K562 (cell line): Measurements from ENCODE around the gene ETS2. TPM values are rescaled to one million over a fixed set of nuclear protein-coding genes. Genes with fewer than 3 reads are reported as not detected.

ENCODE experiments used
- BACH1 ChIP-seq: fragments of 200-800 bp; sonication (Bioruptor generic); IDR thresholded peaks from 2 replicates; pipeline ENCODE4 v1.6.1; 2016; ENCODE audit warnings: missing genetic modification characterization, missing compliant biosample characterization
- E2F3 ChIP-seq: fragments of 250-450 bp; sonication (Bioruptor Pico); IDR thresholded peaks from 2 replicates; pipeline ENCODE4 v1.4.0; 2020; ENCODE audit warnings: mild to moderate bottlenecking
- EP400 ChIP-seq: fragments of 450-650 bp; IDR thresholded peaks from 2 replicates; pipeline ENCODE4 v1.6.1; 2017; ENCODE audit warnings: antibody characterized with exemption, mild to moderate bottlenecking, moderate library complexity
- HNRNPH1 ChIP-seq: fragments of 200-400 bp; formaldehyde crosslinking; optimal IDR thresholded peaks from 2 replicates; pipeline ENCODE3; 2017; ENCODE audit warnings: low read depth, mild to moderate bottlenecking, low read length, moderate library complexity
- IFI16 ChIP-seq: fragments of 250-450 bp; sonication (Bioruptor Pico); IDR thresholded peaks from 2 replicates; pipeline ENCODE4 v2.1.2; 2022; ENCODE audit warnings: mild to moderate bottlenecking, inconsistent platforms
- SIN3B ChIP-seq: fragments of 450-650 bp; IDR thresholded peaks from 2 replicates; pipeline ENCODE4 v1.6.1; 2017; ENCODE audit warnings: low read depth, mild to moderate bottlenecking, moderate library complexity
- TAF15 ChIP-seq: fragments of 200-400 bp; formaldehyde crosslinking; IDR thresholded peaks from 2 replicates; pipeline ENCODE4 v1.6.1; 2017; ENCODE audit warnings: mild to moderate bottlenecking, low read depth, low read length, moderate library complexity
- TEAD1 ChIP-seq, 2 experiments: fragments of 450-650 bp in 1 of 2; sonication (generic) in 1 of 2; formaldehyde crosslinking; IDR thresholded peaks; 2 replicates each; pipeline versions ENCODE4 v1.4.0 to v1.8.0; 2020 to 2022; ENCODE audit warnings: mild to moderate bottlenecking in 2 of 2, missing genetic modification reagents in 1 of 2
- ZFPM2 ChIP-seq: fragments of 250-450 bp; sonication (Bioruptor Pico); IDR thresholded peaks from 2 replicates; pipeline ENCODE4 v1.5.1; 2022; ENCODE audit warnings: mild to moderate bottlenecking
- ZNF696 ChIP-seq: fragments of 250-450 bp; sonication (Bioruptor Pico); conservative IDR thresholded peaks from 2 replicates; pipeline ENCODE4 v1.4.0; 2020; ENCODE audit warnings: mild to moderate bottlenecking, moderate library complexity
- polyA plus RNA-seq, 8 experiments: library from polyadenylated mRNA; depleted of rRNA in 4 of 8; stranded (reverse) in 5 of 8; unstranded in 3 of 8; fragments of >200 nt; fragmentation: Nextera tagmentation in 2 of 8; fragmentation: Illumina TruSeq in 1 of 8; extraction: Ambion mirVana in 2 of 8; extraction: Trizol in 1 of 8; gene quantifications; 2 replicates each; pipeline versions ENCODE4 v1.2.1 to v1.2.3, GENCODE V29; 2011 to 2014; ENCODE audit warnings: inconsistent platforms in 1 of 8, missing spikeins in 1 of 8
- total RNA-seq, 7 experiments: library from RNA; depleted of rRNA in 6 of 7; stranded (reverse); fragments of >200 nt in 6 of 7; fragmentation: Illumina TruSeq in 2 of 7; extraction: Trizol in 2 of 7; gene quantifications; 2 replicates each; pipeline versions ENCODE4 v1.2.1 to v1.2.3, GENCODE V29; 2011 to 2021; ENCODE audit warnings: low replicate concordance in 1 of 7
- TF ChIP-seq, protein P1 (sequence below), 2 experiments: fragments of 450-650 bp; IDR thresholded peaks; 2 replicates each; pipeline ENCODE4 v1.6.1; 2016; ENCODE audit warnings: mild to moderate bottlenecking in 2 of 2, borderline replicate concordance in 1 of 2, low read depth in 1 of 2, moderate library complexity in 1 of 2
- TF ChIP-seq, protein P2 (sequence below): sonication (generic); formaldehyde crosslinking; IDR thresholded peaks from 2 replicates; pipeline ENCODE4 v1.8.0; 2022; ENCODE audit warnings: mild to moderate bottlenecking, missing genetic modification reagents

ETS2 gene
- total and polyA plus RNA-seq, 9 of the 15 experiments (the other 6 are each of a cell fraction or from before 2014, with no cell fraction given): 1.7 to 24.4 (median 12.2) TPM

DNA sequence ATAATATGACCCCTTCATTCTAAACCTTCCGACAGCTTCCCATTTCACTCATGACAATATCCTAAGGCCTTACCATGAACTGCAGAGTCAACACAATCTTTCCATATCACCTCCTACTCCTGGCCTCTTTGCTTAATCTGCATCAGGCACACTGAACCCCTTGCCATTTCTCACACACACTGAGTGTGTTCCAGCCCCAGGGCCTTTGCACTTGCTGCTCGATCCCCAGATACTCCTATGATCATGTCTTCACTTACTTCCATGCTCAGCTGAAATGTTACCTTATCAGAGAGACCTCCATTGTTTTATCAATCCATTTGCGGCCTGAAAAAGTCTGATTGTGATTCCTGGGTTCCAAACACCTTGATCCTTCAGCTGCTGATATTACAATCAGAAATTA, 47.0 kb downstream of the ETS2 start (continued):
- TF ChIP-seq, protein P1, sequence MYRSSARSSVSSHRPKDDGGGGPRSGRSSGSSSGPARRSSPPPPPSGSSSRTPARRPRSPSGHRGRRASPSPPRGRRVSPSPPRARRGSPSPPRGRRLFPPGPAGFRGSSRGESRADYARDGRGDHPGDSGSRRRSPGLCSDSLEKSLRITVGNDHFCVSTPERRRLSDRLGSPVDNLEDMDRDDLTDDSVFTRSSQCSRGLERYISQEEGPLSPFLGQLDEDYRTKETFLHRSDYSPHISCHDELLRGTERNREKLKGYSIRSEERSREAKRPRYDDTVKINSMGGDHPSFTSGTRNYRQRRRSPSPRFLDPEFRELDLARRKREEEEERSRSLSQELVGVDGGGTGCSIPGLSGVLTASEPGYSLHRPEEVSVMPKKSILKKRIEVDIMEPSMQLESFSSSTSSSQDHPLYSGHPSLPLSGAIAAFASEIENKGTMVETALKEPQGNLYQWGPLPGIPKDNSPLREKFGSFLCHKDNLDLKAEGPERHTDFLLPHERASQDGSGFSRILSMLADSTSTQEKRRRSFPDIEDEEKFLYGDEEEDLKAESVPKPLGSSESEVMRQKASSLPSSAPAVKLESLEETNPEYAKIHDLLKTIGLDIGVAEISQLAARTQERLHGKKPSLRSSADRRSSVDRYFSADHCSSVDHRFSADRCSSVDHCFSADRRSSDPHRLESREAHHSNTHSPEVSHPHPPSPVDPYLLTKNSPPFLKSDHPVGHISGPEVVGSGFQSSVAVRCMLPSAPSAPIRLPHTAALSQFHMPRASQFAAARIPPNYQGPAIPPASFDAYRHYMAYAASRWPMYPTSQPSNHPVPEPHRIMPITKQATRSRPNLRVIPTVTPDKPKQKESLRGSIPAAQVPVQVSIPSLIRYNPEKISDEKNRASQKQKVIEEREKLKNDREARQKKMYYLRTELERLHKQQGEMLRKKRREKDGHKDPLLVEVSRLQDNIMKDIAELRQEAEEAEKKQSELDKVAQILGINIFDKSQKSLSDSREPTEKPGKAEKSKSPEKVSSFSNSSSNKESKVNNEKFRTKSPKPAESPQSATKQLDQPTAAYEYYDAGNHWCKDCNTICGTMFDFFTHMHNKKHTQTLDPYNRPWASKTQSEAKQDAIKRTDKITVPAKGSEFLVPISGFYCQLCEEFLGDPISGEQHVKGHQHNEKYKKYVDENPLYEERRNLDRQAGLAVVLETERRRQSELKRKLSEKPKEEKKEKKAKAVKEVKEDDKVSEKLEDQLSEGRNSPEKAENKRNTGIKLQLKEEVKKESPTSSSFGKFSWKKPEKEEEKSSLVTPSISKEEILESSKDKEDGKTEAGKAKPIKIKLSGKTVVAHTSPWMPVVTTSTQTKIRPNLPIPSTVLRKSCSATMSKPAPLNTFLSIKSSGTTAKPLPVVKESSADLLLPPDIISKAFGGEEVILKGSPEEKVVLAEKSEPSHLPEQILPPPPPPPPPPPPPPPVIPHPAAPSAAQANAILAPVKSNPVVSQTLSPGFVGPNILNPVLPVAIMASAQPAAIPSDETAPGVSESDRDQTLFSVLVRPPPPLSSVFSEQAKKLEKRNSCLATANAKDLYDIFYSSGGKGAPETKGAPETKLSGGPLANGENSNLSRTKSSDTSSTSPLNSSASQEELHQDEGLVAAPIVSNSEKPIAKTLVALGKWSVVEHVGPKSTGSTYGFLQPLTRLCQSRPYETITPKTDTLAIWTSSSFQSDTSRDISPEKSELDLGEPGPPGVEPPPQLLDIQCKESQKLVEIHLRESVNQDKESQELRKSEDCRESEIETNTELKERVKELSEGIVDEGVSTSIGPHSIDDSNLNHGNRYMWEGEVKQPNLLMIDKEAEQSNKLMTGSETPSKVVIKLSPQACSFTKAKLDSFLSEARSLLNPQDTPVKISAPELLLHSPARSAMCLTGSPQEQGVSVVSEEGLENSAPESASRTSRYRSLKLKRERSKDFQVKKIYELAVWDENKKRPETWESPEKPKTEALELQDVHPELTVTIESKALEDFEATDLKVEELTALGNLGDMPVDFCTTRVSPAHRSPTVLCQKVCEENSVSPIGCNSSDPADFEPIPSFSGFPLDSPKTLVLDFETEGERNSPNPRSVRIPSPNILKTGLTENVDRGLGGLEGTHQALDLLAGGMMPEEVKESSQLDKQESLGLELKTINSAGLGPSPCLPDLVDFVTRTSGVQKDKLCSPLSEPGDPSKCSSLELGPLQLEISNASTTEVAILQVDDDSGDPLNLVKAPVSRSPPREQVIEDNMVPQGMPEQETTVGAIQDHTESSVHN (IDR thresholded peaks at IDR 0.05; ENCODE audit: borderline replicate concordance in 1 of 2, low read depth in 1 of 2): no peak
- TF ChIP-seq HNRNPH1 (no peak), ZFPM2 (CRISPR knock-in tag) (no peak), IFI16 (CRISPR knock-in tag) (no peak), TAF15 (no peak), BACH1 (tag) (0 out of 2 replicates have a peak, but pooled peaks have one; percentile 30), EP400 (no peak), SIN3B (no peak), E2F3 (CRISPR knock-in tag) (no peak), ZNF696 (CRISPR knock-in tag) (no peak), TEAD1 (CRISPR knock-in tag; IDR thresholded peaks at IDR 0.05) (no peak)
- TF ChIP-seq, protein P2, sequence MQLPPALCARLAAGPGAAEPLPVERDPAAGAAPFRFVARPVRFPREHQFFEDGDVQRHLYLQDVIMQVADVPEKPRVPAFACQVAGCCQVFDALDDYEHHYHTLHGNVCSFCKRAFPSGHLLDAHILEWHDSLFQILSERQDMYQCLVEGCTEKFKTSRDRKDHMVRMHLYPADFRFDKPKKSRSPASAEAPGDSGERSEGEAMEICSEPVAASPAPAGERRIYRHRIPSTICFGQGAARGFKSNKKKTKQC (CRISPR knock-in tag): no peak
- TF ChIP-seq, all 486 proteins: peak for 13
